ENCODE measurements around the gene RER1. TPM values are rescaled to one million over a fixed set of nuclear protein-coding genes. Genes with fewer than 3 reads are reported as not detected.

Gene RER1
- total RNA-seq, 2 experiments from 2014 or later: 60.5 to 138 TPM

GRCh38 chr1:2452201-2452931 is 60.7 kb downstream of the RER1 start:
- Histone ChIP-seq H4K20me1 (ENCODE audit: insufficient read depth, low read length) (no peaks in the 10 kb centered on the region), H3K4me1 (ENCODE audit: insufficient read depth, low read length, poor library complexity, severe bottlenecking) (no peaks in the 10 kb centered on the region), H3K79me2 (ENCODE audit: insufficient read depth, low read depth, low read length) (no peaks in the 10 kb centered on the region), H3K9me3 (ENCODE audit: low read length) (no peaks in the 10 kb centered on the region), H3K4me3 (ENCODE audit: low read depth, low read length, poor library complexity, severe bottlenecking) (no peak overlapping the region), H3K36me3 (ENCODE audit: insufficient read depth, low read length) (no peaks in the 10 kb centered on the region), H2AFZ (ENCODE audit: low read length) (no peak overlapping the region), H3K4me2 (ENCODE audit: low read length) (no peak overlapping the region), H3K9me2 (ENCODE audit: insufficient read depth, low read length) (no peaks in the 10 kb centered on the region), H3K27ac (ENCODE audit: low read depth, low read length, poor library complexity, severe bottlenecking) (no peak overlapping the region)
- intact Hi-C loops (cut with micrococcal nuclease; ENCODE audit: unreplicated experiment): no loop called here
- CTCF ChIA-PET (ENCODE audit: unreplicated experiment): no interaction called here
- TF ChIP-seq CTCF (conservative IDR thresholded peaks at IDR 0.05; ENCODE audit: low read length) (no peak), EZH2phosphoT487 (IDR thresholded peaks at IDR 0.05; ENCODE audit: borderline replicate concordance, low read depth, low read length) (no peak)
- POLR2A ChIA-PET: no interaction called here
- no TSS peak for BruUV-seq (replicated peaks)
- no peak for DNase-seq (ENCODE audit: low spot score)

- CTCF ChIA-PET (ENCODE audit: unreplicated experiment): no interaction called here
- Histone ChIP-seq H3K4me3 (ENCODE audit: low read depth, low read length, poor library complexity, severe bottlenecking) (no peak overlapping the region), H3K27ac (ENCODE audit: low read depth, low read length, poor library complexity, severe bottlenecking) (no peak overlapping the region), H4K20me1 (ENCODE audit: insufficient read depth, low read length) (no peaks in the 10 kb centered on the region), H3K4me2 (ENCODE audit: low read length) (no peak overlapping the region), H3K79me2 (ENCODE audit: insufficient read depth, low read depth, low read length) (no peaks in the 10 kb centered on the region), H3K9me2 (ENCODE audit: insufficient read depth, low read length) (no peaks in the 10 kb centered on the region), H3K36me3 (ENCODE audit: insufficient read depth, low read length) (no peaks in the 10 kb centered on the region), H3K4me1 (ENCODE audit: insufficient read depth, low read length, poor library complexity, severe bottlenecking) (no peaks in the 10 kb centered on the region), H2AFZ (ENCODE audit: low read length) (no peak overlapping the region), H3K9me3 (ENCODE audit: low read length) (no peaks in the 10 kb centered on the region)
- DNase-seq (ENCODE audit: low spot score): no peak
- TF ChIP-seq CTCF (conservative IDR thresholded peaks at IDR 0.05; ENCODE audit: low read length) (no peak), EZH2phosphoT487 (IDR thresholded peaks at IDR 0.05; ENCODE audit: borderline replicate concordance, low read depth, low read length) (no peak)
- POLR2A ChIA-PET: no interaction called here
- no TSS peak for BruUV-seq (replicated peaks)
- intact Hi-C loops (cut with micrococcal nuclease; ENCODE audit: unreplicated experiment): no loop called here
Measured at GRCh38 chr1:2452932-2453315, 61.3 kb downstream of the RER1 start.

GRCh38 chr1:2454227-2454626 is 62.6 kb downstream of the RER1 start:
- no peaks in the 10 kb centered on the region for H3K4me1 ChIP-seq (ENCODE audit: insufficient read depth, low read length, poor library complexity, severe bottlenecking)
- POLR2A ChIA-PET: no interaction called here
- no peak overlapping the region for H3K27ac ChIP-seq (ENCODE audit: low read depth, low read length, poor library complexity, severe bottlenecking)
- CTCF ChIA-PET (ENCODE audit: unreplicated experiment): no interaction called here
- H3K36me3 ChIP-seq (ENCODE audit: insufficient read depth, low read length): no peaks in the 10 kb centered on the region
- no TSS peak for BruUV-seq (replicated peaks)
- H3K9me2 ChIP-seq (ENCODE audit: insufficient read depth, low read length): no peaks in the 10 kb centered on the region
- no peaks in the 10 kb centered on the region for H3K9me3 ChIP-seq (ENCODE audit: low read length)
- H3K4me2 ChIP-seq (ENCODE audit: low read length): no peak overlapping the region
- no peaks in the 10 kb centered on the region for H4K20me1 ChIP-seq (ENCODE audit: insufficient read depth, low read length)
- TF ChIP-seq CTCF (conservative IDR thresholded peaks at IDR 0.05; ENCODE audit: low read length) (no peak), EZH2phosphoT487 (IDR thresholded peaks at IDR 0.05; ENCODE audit: borderline replicate concordance, low read depth, low read length) (no peak)
- DNase-seq (ENCODE audit: low spot score): no peak
- H3K4me3 ChIP-seq (ENCODE audit: low read depth, low read length, poor library complexity, severe bottlenecking): no peak overlapping the region
- H3K79me2 ChIP-seq (ENCODE audit: insufficient read depth, low read depth, low read length): no peaks in the 10 kb centered on the region
- no peak overlapping the region for H2AFZ ChIP-seq (ENCODE audit: low read length)
- intact Hi-C loops (cut with micrococcal nuclease; ENCODE audit: unreplicated experiment): no loop called here
